Stimulated activated CD4-positive, alpha-beta T cell treated with anti-CD3 and anti-CD28 coated beads, TNF-alpha, amount 100 ng/mL, for 24 hours (primary cell): Measurements from ENCODE around the gene PHF21B.

Experiments used
- DNase-seq, 3 experiments: peaks; one replicate each; pipeline ENCODE4 v3.0.0-alpha.2; 2020; ENCODE audit warnings: low read depth in 3 of 3

Gene PHF21B

DNA sequence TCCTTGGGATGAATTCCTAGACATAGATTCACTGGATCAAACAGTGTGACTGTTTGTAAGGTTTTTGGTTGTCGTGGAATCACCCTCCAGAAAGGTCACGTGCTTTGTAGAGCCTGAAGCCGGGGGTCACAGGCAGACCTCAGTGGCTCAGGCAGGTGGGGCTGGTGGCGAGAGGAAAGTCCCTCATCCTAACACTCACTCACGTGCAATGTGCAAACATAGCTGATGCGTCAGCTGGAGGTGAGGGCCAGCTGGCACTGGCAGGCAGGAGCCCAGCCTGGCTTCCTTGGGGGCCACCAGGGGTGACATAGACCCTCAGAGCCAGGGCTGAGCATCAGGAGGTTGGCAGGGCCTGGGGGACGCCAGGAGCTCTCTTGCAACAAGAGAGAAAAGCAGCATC is 167.4 kb downstream of the PHF21B start:
- no peak for DNase-seq

DNA sequence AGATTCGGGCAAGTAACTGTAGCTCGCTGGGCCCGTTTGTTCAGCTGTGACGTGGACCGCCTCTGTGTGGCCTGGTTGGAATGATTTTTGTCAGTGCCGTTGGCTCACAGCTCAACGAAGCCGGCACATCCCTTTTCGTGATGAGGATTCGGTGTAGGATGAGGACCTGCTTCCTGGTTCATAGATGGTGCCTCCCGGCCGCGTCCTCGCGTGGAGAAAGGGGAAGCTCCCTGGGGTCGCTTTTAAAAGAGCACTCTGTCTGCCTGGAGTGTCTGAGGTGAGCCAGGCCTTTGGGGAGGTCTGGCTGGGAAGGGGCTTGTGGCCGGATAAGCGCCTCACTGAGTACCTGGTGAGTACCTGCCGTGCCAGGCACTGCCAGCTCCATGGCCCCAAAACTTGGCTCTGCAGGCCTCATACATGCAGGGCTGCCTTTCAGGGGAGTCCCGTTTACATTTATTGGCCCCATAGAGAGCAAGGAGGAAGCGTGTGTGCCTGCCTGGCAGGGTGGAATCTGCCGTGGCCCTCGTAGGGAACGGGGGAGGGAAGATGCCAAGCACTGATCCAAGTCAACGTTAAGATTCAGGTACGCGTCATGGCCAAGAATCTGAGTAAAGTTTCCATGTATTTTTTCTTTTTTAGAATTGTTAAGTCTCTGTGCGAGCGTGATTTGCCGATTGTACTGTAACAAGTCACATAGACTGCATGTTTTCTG is 169.0 kb downstream of the PHF21B start:
- DNase-seq, result no peak

DNA sequence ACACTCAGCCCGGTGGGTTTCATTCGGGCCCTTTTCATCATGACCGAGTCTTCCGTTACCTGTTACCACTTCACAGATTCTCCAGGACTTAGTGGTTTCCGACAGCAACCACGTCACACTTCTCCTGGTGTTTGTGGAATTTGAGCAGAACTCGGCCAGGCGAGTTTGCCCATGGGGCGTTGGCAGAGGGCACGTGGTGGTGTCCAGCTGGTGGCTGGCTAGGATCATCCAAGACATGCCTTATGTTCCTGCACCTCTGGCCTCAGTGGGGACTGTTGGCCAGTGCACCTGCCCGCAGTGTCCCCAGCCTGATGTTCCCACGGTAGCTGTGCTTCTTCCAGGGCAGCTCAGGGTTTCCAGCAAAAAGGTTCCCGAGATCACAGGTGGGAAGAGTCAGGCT is 170.1 kb downstream of the PHF21B start:
- no peak for DNase-seq

DNA sequence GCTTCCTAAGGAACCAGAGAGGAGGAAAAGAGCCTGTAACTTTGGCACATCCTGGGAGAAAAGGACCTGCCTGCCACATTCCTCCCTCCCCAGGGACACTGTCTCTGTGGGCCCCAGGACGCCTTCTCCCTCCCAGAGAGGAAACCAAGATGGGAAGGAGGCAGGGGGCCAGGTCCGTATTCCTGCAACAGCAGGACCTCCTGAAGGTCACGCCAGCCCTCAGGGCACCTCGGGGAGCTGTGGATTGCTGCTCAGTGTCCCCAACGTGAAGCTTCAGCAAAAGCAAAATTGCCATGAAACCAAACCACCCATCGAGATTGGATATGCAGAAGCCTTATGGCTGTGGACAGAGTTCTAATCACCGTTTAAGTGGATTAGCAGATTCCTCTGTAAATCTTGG is 170.7 kb downstream of the PHF21B start:
- DNase-seq, result no peak

DNA sequence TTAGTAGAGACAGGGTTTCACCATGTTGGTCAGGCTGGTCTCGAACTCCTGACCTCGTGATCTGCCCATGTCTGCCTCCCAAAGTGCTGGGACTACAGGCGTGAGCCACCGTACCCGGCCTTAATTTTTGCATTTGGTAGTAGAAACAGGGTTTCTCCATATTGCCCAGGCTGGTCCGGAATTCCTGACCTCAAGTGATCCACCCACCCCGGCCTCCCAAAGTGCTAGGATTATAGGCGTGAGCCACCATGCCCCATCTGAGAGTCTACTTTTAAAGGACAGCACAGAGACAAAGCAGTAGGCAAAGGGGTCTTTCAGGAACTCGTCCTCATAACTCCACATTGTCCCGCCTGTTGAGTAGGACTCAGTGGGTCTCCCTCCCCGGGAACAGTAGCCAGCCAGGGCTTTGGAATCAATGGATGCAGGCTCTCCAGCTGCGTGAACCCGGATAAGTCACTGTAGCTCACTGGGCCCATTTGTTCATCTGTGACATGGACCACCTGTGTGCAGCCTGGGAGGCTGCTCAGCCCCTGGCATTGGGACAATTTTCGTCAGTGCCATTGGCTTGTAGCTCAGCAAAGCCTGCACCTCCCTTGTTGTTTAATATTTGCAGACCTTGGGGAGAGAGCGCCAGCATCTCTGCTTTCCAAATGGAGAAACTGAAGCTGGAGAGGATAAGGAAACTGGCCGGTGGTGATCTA is 171.3 kb downstream of the PHF21B start:
- DNase-seq, result no peak

DNA sequence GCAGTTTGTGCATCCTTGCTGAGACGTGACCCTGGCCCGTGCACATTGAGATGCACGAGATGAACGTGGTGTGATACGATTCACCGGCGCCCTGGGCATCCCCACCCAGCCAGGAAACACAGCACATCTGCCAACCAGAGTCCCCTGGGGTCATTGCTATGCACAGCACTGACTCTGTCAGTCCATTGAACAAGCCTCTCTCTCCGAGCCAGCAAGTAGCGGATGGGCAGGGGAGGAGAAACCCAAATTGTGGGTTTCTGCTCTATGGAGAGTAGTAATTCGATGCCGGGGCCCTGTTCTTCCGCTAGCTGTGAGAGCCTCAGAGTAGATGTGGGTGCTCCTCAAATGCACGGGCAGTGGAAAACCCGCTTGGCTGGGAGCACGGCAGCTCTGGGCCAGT is 172.3 kb downstream of the PHF21B start:
- no peak for DNase-seq

DNA sequence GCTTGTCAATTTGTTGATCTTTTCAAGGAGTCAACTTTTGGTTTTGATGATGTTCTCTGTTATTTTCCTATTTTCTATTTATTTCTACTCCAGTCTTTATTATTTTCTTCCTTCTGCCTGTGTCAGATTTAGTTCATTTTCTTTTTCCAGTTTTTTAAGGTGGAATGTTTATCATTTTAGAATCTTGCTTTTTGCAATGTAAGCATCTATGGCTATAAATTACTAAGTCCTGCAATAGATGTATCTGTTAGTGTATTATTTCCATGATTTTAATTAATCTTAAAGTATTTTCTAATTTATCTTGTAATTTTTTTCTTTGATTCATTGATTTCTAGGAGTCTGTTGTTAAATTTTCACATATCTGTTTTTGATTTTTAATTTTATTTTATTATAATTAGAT is 175.7 kb downstream of the PHF21B start:
- no peak for DNase-seq

DNA sequence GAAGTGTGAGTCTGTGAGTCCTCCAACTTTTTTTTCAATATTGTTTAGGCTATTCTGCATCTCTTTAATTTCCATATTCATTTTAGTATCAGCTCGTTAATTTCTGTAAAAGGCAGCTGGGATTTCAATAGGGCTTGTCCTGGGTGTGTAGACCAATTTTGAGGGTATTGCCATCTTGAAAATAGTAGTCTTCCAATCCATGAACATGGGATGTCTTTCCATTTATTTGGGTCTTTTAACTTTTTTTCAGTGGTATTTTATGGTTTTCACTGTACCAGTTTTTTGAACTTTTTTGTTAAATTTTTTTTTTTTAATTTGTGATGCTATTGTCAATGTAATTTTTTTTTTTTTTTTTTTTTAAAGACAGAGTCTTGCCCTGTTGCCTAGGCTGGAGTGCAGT is 177.9 kb downstream of the PHF21B start:
- no peak for DNase-seq
